ENCODE data around the gene E2F2. TPM values are rescaled to one million over a fixed set of nuclear protein-coding genes. Genes with fewer than 3 reads are reported as not detected.

Gene E2F2
- total RNA-seq, 6 donors from 2014 or later: 0.69 to 1.9 (median 1.1) TPM

DNA sequence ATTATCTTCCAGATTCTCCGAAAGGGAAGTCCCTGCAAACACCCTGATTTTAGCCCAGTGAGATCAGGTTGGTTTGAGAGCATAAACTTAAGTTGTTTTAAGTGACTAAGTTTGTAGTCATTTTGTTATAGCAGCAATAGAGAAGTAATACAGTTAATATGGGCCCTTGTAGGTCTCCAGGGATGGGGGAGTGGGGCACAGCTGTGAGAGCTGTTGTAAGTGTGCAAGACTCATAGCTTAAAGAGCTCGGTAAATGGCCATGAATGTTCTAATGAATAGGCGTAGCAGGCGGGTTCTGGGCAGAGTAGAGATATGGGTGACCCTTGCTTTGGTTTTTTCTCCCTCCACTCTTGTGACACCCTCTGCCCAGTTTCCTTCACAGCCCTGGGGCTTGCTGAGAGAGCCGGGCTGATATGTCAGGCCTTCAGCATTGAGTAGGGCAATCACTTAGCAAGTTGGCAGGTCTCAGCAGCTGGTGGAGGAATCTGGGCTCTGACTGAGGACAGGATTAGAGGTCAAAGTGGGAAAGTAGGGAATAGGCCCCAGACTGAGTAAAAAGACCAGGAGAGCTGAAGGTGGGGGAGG lies 44.3 kb upstream of the E2F2 start:
- no peaks in the 10 kb centered on the region for H3K27me3 ChIP-seq
- H3K4me3 ChIP-seq: no peak overlapping the region
- WGBS, 2 donors: 72 to 92% methylated on average over 5 of the region's 5 CpGs
- peaks cover 28 to 40% (median 34%) of the 10 kb centered on the region in 4 donors for H3K4me1 ChIP-seq
- no peaks in the 10 kb centered on the region for H3K36me3 ChIP-seq
- peak overlapping the region in 2 of 4 donors; percentile 48 to 87 for H3K27ac ChIP-seq
- TF ChIP-seq POLR2AphosphoS5 (IDR thresholded peaks at IDR 0.05) (no peak), POLR2A (IDR thresholded peaks at IDR 0.05) (no peak), EP300 (IDR thresholded peaks at IDR 0.05) (no peak)
- TF ChIP-seq, protein P1, sequence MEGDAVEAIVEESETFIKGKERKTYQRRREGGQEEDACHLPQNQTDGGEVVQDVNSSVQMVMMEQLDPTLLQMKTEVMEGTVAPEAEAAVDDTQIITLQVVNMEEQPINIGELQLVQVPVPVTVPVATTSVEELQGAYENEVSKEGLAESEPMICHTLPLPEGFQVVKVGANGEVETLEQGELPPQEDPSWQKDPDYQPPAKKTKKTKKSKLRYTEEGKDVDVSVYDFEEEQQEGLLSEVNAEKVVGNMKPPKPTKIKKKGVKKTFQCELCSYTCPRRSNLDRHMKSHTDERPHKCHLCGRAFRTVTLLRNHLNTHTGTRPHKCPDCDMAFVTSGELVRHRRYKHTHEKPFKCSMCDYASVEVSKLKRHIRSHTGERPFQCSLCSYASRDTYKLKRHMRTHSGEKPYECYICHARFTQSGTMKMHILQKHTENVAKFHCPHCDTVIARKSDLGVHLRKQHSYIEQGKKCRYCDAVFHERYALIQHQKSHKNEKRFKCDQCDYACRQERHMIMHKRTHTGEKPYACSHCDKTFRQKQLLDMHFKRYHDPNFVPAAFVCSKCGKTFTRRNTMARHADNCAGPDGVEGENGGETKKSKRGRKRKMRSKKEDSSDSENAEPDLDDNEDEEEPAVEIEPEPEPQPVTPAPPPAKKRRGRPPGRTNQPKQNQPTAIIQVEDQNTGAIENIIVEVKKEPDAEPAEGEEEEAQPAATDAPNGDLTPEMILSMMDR (IDR thresholded peaks at IDR 0.05): no peak
- DNase-seq (no peak), ATAC-seq (ENCODE audit: low FRiP score in 2 of 2) (no peak)
- no peaks in the 10 kb centered on the region for H3K9me3 ChIP-seq

DNA sequence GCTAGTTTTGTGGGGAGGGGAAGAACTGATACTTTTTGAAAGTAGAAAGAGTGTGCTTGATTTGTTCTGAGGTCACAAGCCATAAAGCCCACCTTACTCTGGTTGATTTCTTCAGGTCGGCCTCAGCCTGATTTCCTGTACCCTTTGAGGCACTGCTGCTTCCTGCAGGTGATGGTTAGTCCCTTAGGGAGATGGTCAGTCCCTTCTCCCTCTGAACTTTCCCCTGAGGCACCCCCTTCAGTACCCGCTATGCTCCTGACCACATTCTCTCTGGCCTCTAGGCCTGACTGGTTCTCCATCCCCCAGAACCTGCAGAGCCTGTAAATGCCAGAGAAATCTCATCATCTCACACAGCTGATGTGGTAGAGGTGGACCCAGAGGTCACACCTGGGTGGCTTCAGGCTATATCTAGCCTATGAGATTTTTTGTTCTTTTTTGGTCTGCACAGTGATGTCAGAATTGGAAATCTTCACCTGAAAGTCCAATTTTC lies 43.3 kb upstream of the E2F2 start:
- no peaks in the 10 kb centered on the region for H3K9me3 ChIP-seq
- peaks cover 28 to 40% (median 34%) of the 10 kb centered on the region in 4 donors for H3K4me1 ChIP-seq
- no peak overlapping the region for H3K4me3 ChIP-seq
- H3K27me3 ChIP-seq: no peaks in the 10 kb centered on the region
- TF ChIP-seq EP300 (IDR thresholded peaks at IDR 0.05) (no peak), POLR2A (IDR thresholded peaks at IDR 0.05) (no peak)
- TF ChIP-seq, protein P1 (IDR thresholded peaks at IDR 0.05): no peak
- WGBS, 2 donors: 86 to 95% methylated on average over 2 of the region's 2 CpGs
- no peaks in the 10 kb centered on the region for H3K36me3 ChIP-seq
- no peak for DNase-seq
- no peak for ATAC-seq (ENCODE audit: low FRiP score in 2 of 2)
- no peak overlapping the region for H3K27ac ChIP-seq

DNA sequence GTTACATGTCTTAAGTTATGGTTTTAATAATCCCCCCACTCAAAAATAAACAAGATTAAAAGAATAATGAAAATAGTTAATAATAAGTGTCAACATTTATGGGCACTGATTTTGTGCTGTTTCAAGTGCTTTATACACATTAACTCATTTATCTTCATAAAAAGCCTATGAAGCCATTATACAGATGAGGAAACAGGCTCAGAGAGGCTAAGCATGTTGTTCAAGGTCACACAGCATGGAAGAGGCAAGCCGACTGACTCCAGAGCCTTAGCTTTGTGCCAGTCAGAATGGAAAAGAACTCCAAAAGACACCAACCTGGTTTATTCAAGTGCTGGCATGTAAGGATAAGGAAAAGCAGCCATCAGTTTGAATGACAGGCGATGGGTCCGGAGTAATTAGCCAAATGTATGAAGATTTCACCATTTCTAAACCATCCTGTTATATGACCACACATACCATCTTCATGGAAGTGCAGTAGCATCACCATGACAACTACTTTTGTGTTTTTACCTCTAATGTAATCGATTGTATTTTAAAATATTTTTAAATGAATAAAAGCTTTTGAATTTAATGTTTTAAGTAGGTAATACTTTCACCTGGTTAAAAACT lies 42.6 kb upstream of the E2F2 start:
- H3K9me3 ChIP-seq: no peaks in the 10 kb centered on the region
- 71 to 89% methylated on average over 4 of the region's 4 CpGs for WGBS, 2 donors
- no peak overlapping the region for H3K4me3 ChIP-seq
- ATAC-seq (ENCODE audit: low FRiP score in 2 of 2) (no peak), DNase-seq (no peak)
- TF ChIP-seq POLR2A (IDR thresholded peaks at IDR 0.05) (no peak), POLR2AphosphoS5 (IDR thresholded peaks at IDR 0.05) (no peak), EP300 (IDR thresholded peaks at IDR 0.05) (no peak)
- TF ChIP-seq, protein P1 (IDR thresholded peaks at IDR 0.05): no peak
- no peaks in the 10 kb centered on the region for H3K27me3 ChIP-seq
- H3K27ac ChIP-seq: no peak overlapping the region
- H3K36me3 ChIP-seq: no peaks in the 10 kb centered on the region
- peaks cover 31 to 40% (median 35%) of the 10 kb centered on the region in 4 donors for H3K4me1 ChIP-seq

DNA sequence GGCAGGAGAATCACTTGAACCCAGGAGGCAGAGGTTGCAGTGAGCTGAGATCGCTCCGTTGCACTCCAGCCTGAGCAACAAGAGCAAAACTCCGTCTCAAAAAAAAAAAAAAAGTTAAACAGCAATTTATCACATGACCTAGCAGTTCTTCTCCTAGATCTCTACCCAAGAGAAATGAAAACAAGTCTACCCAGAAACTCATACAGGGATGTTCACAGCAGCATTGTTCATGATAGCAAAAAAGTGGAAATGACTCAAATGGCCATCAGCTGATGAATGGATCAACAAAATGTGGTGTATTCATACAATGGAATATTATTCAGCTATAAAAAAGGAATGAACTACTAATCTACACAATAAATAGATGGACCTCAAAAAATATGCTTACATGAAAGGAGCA lies 40.4 kb upstream of the E2F2 start:
- Histone ChIP-seq H3K27me3 (peaks cover 0 to 7% (median 0%) of the 10 kb centered on the region in 4 donors), H3K36me3 (no peaks in the 10 kb centered on the region), H3K9me3 (no peaks in the 10 kb centered on the region), H3K4me3 (no peak overlapping the region), H3K4me1 (peaks cover 16 to 28% (median 19%) of the 10 kb centered on the region in 4 donors), H3K27ac (no peak overlapping the region)
- TF ChIP-seq POLR2AphosphoS5 (IDR thresholded peaks at IDR 0.05): no peak
- TF ChIP-seq, protein P1 (IDR thresholded peaks at IDR 0.05): no peak
- DNase-seq: no peak
- ATAC-seq (ENCODE audit: low FRiP score in 2 of 2): no peak
- WGBS, 2 donors: 78 to 89% methylated on average over 3 of the region's 3 CpGs
